PFSK-1 (cell line): ENCODE data around the gene SSX2IP.

Source experiments
- POLR2AphosphoS5 ChIP-seq: IDR thresholded peaks from 2 replicates; pipeline ENCODE4 v1.6.1; 2012; ENCODE audit warnings: low read depth, mild to moderate bottlenecking, control low read depth, low read length, moderate library complexity
- REST ChIP-seq, 2 experiments: IDR thresholded peaks; 2 replicates each; pipeline versions ENCODE4 v1.6.1 to v1.8.0; 2011 to 2012; ENCODE audit warnings: low read depth in 2 of 2, low read length in 2 of 2, control low read depth in 1 of 2, inconsistent platforms in 1 of 2, mild to moderate bottlenecking in 1 of 2, moderate library complexity in 1 of 2; ENCODE audit not compliant: insufficient read depth in 1 of 2
- SIN3A ChIP-seq: IDR thresholded peaks from 2 replicates; pipeline ENCODE4 v1.6.1; 2012; ENCODE audit warnings: mild to moderate bottlenecking, low read length, moderate library complexity, borderline replicate concordance; ENCODE audit not compliant: insufficient read depth

DNA sequence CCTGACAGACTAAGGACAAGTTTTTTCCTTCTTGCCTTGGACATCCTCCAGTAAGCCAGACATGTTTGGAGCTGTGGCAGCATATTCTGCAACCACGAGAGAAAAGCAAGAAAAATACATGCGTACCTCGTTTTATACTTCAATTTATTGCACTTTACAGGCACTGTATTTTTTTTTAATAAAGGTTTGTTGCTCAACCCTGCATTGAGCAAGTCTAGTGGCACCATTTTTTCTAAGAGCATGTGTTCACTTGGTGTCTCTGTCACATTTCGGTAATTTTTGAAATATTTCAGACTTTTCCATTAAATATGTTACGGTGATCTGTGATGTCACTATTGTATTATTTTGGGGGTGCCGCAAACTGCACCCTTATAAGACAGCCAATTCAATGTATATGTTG lies 2.1 kb upstream of the SSX2IP start:
- no peak for TF ChIP-seq POLR2AphosphoS5
- no peak for TF ChIP-seq SIN3A
- no peak for TF ChIP-seq REST (IDR thresholded peaks at IDR 0.05; ENCODE audit: insufficient read depth in 1 of 2, low read depth in 2 of 2, low read length in 2 of 2)
